ENCODE data around the gene PHC2.
A peak's percentile ranks its signal among the peaks of the same experiment; 100 is the strongest.

PHC2 gene

DNA sequence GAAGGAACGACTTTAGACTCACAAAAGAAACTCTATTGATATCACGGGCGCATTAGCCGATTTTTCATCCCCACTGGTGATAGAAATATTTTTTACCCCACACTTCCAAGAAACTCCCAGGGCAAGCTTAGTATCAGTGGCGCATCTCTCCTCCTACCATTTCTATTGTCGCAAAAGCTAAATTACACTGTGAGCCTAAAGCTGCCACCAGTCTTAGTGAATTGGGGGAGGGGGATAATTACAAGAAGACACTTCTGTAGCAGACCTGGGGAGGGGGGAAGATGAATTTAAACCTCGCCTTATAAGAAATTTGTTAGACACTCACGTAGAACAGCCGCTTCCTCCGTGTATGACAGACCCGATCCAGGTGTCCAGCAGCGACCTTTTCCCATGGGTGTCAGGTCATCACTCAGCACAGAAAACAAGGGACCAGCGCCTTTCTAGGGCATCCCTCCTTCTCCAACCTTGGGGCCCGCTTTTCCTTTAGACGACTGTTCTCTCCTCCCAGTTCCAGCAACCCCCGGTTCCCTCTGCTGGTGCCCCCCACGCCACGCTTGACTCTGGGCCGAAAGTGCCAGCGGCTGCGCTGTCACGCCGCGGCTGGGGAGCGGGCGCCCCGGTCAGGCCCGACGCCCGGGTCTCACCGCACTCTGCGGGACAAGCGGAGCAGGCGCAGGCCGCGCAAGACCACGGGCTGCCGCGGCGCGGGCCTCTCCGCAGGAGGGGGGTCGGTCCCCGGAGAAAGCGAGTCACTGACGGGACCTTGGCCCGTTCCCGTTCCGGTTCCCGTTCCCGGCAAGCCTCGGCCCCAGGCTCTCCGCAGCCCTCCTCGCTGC lies 821 bp downstream of the PHC2 start:
- in situ Hi-C loops (cut with MboI; ENCODE audit: low pct_unique_long_range_greater_than_20kb, low sequenced_read_pairs), result no loop called here
- peak; percentile 21 for DNase-seq

DNA sequence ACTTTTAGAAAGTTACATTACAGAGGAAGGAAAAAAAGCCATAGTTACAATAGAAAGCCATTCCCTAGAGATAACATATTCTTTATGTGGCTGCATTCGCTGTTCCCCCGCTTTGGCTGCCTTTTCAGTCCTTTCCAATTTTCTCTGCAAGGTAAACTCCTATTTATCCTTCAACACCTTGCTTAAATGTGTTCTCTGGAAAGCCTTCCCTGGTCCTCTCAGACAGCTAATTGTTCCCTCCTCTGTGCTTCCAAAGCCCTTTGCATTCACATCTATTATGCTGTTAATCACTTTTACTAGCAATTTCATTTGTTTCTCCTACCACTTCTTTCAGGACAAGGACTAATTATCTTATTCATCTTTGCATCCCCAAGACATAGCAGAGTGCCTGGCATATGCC lies 1.6 kb downstream of the PHC2 start:
- in situ Hi-C loops (cut with MboI; ENCODE audit: low pct_unique_long_range_greater_than_20kb, low sequenced_read_pairs), result no loop called here
- no peak for DNase-seq

DNA sequence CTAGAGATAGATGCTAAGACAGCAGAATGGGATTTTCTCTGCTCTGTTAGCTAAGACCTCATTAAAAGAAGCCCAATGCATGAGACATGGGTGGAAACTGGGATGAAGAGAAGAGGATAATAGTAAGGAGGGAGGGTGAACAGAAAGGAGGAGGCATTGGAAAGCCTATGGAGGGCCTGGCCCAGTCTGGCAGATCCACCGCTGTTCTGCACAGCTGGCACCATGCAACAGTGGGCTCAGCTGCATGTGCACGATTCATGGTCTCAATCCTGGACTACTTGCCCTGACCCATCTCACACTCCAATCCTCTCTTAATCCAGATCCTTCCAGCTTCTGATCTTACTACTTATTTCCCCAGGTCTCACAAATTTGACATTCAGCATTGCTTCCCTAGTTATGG lies 2.2 kb downstream of the PHC2 start:
- no peak for DNase-seq
- in situ Hi-C loops (cut with MboI; ENCODE audit: low pct_unique_long_range_greater_than_20kb, low sequenced_read_pairs), result no loop called here

DNA sequence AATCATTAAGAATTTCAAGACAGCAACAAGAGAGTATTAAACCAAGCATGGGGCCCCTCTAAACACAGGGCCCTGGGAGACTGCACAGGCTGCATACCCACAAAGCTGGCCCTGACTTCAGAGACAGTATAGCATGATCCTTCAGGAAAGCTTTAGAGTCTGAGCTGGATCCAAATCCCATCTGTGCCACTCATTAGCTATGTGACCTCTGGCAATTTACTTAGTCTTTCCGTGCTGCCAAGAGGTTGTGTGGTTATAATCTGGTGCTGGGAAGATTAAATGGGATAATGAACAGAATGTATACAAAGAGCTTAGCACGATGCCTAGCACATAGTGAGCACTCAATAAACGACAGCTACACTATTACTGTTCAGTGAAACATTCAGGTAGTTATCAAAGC lies 4.0 kb downstream of the PHC2 start:
- no peak for DNase-seq
- in situ Hi-C loops (cut with MboI; ENCODE audit: low pct_unique_long_range_greater_than_20kb, low sequenced_read_pairs), result no loop called here

DNA sequence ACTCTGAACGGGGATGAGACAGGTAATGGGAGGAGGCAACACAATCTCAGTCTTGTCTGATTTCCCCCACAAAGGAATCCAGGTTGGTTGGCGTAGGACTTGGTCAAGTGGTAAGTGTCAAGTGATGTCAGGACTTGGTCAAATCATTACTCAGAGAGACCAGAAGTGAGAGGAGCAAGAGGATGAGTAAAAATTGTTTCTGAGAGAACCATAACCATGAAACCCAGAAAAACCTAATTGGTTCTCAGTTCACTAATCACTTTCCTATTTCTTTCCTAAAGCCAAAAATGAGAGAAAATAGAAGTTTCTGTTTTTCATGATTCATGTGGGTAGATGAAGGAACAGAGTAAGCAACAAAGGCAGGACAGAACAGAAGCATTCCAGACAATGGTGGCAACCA lies 5.0 kb downstream of the PHC2 start:
- DNase-seq, result no peak
- in situ Hi-C loops (cut with MboI; ENCODE audit: low pct_unique_long_range_greater_than_20kb, low sequenced_read_pairs), result no loop called here

DNA sequence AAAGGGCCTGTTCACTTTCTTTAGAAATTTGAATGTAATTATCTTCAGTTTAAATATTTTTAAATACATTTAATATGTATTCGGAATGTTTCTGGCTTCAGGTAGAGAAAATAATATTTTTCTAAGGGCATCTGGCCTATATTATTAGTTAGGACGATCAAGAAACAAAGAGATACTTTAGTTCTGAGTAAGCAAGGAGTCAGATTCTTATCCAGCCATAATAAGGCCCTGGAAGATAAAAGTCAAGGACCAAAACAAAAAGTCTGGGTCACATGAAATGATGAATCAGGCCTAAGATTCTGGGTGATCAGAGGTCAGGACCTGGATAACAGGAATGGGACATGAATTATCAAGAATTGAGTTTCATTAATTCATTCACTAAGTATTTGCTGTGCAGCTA lies 6.3 kb downstream of the PHC2 start:
- no peak for DNase-seq
- in situ Hi-C loops (cut with MboI; ENCODE audit: low pct_unique_long_range_greater_than_20kb, low sequenced_read_pairs), result no loop called here

DNA sequence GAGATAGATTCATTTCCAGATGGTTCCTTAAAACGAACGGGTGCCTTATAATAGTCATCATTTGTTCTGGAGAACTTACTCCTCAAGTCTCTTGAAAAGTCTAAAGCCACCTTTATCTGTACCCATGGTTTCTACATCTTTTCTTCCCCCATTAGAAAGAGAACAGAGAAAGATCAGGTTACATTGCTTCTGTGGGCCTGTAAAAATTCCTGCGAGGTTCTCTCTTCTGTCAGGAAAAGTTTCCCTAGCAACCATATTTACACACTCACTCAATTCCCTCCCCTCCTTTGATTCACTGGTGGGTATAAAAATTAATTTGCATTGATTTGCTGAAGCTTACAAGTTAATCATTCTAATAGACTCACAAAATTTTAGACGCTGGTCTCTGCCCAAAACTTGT lies 6.7 kb downstream of the PHC2 start:
- DNase-seq, result no peak
- in situ Hi-C loops (cut with MboI; ENCODE audit: low pct_unique_long_range_greater_than_20kb, low sequenced_read_pairs), result no loop called here

DNA sequence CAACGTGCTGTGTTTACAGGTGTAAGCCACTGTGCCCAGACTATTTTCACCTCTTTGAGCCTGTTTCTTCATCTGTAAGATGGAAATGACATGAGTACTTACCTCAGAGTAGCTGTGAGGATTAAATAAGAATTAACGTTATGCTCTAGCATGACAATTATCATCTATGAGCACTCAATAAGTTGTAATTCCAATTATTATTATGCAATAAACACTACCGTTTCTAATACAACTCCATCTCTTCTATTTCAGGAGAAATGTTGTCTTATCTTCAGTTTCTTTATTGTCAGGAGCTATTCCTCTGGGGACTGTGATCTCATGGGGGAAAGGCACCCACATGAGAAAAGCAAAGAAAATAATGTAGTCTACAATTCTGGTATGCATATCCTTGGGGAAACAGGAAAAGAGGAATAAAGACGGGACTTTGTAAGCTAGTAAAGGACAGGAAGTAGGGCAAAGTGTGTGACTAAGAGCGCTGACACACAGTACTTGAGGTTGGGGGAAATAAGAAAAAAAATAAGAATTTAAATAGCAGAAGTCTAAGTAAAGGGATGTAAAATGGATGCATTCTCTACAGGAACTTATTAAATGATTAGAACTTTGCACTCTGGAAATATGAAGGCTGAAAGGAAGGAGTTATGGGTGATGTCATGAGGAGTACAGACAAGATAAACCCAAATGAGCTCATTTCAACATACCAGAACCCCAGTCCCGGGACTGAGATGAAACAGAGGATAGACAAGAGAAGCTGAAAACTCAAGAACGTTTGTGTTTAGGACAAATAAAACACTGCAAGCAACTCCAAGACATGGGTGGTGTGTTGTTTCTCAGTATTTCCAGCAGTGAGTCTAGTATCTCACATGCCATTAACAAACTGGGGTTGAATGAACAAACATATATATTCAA lies 9.8 kb downstream of the PHC2 start:
- peak; percentile 43 for DNase-seq
- in situ Hi-C loops (cut with MboI; ENCODE audit: low pct_unique_long_range_greater_than_20kb, low sequenced_read_pairs), result no loop called here

DNA sequence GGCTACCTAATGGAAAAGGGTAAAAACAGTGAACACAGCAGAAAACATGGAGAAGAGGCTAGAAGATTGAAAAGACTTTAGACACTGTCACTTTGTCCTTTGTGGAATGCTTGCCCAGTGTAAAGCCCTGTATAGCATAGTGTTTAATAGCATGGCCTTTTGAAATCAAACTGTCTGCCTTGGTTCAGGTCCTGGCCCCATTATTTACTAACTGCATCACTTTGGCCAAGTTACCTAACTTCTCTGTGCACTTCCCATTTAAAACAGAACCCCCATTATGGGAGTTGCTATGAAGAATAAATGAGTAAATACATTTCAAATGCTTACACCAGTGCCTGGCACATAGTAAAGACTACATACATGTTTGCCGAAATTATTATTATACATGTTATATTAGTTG lies 12.1 kb downstream of the PHC2 start:
- DNase-seq, result no peak
- in situ Hi-C loops (cut with MboI; ENCODE audit: low pct_unique_long_range_greater_than_20kb, low sequenced_read_pairs), result no loop called here

DNA sequence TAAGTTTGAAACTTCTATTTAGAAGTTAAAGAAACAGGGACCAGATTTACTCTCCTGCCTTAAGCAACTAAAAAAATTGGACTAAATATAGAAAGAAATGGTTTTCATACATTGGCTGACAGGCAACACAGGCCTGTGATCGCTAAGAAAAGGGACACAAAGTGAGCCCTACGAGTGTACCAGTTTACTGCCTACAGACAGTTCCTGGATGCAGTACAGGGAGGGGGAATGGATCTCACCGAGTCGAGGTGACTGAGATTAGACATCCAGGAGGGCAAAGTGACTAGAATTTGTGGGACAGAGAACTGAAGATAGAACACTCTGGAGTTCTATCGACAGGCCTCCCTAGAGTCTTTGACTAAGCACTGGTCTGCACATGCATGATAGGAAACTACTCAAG lies 16.0 kb downstream of the PHC2 start:
- in situ Hi-C loops (cut with MboI; ENCODE audit: low pct_unique_long_range_greater_than_20kb, low sequenced_read_pairs), result no loop called here
- DNase-seq, result no peak

DNA sequence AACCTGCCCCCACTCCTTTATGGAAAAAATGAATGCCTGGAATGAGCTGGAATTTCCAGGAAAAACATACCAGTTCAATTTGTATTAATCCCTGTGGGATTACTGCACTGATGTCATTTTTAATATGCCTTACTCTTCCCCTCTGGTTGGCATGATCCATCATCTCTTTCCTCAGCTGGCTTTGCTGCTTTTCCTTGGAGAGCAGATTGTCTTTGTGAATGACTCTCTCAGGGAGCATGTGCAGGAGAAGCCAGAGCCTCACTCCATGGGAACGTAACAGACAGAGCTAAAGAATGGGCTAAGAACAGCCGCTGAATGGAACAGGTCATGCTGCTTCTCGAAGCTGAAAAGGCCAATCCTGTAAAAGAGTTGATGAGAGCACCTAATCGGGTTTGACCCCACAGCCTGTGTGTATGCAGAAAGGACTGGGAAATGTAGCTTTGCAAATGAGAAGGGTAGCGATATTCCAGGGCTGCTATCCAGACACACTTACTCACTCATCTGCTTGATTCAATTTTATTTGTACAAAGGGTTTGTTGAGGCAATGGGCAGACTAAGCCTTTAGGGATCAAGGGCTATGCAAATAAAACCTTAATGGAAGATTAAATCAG lies 20.7 kb downstream of the PHC2 start:
- no peak for DNase-seq
- in situ Hi-C loops (cut with MboI; ENCODE audit: low pct_unique_long_range_greater_than_20kb, low sequenced_read_pairs), result no loop called here

DNA sequence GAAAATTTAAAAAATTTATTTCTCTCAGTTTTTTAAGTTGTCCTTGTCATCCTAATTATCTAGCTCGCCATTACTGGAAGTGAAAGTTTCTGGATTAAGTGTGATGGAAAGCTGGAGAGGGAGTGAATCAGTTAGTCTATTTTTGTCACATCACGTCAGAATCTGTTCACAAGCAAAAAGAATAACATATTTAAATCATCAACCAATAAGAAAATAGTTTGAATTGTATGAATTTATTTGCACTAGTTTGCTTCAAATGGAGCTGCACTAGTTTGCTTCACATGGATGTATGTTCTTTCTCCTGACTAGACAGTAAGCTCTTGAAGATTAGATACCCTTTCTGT lies 22.8 kb downstream of the PHC2 start:
- in situ Hi-C loops (cut with MboI; ENCODE audit: low pct_unique_long_range_greater_than_20kb, low sequenced_read_pairs), result no loop called here
- no peak for DNase-seq

DNA sequence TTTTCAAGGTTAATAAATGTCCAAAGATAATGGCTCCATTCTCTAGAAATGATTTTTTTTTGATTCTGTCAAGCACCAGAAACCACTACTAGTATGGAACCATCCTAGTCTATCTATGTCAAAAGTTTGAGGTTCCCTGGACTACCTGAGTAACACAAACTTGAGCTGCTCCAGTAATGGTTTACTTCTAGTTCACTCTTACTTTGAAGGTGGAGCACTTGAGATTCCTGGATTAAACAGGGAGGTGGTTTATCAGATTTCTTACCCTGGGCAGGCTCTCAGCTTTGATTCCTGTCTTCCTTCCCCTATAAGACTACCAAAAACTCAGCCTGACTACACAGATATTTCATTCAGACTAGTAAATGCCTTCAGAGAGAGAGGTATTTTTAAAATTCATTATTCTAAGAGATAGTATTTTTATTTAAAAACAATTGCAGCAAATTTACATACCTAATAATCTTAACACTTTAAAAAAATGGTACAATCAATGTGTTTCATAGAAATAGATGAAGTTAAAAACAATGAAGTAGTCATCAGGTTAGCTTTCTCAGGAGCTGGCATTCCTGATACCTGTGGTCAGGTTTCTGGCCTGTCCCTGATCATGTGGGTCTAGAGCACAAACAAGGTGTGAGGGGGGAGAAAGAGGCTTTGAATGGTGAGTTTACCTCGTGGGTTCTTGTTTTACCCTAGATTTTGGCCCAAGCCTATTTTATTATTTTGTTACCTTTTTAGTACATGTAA lies 23.4 kb downstream of the PHC2 start:
- in situ Hi-C loops (cut with MboI; ENCODE audit: low pct_unique_long_range_greater_than_20kb, low sequenced_read_pairs), result no loop called here
- DNase-seq, result no peak

DNA sequence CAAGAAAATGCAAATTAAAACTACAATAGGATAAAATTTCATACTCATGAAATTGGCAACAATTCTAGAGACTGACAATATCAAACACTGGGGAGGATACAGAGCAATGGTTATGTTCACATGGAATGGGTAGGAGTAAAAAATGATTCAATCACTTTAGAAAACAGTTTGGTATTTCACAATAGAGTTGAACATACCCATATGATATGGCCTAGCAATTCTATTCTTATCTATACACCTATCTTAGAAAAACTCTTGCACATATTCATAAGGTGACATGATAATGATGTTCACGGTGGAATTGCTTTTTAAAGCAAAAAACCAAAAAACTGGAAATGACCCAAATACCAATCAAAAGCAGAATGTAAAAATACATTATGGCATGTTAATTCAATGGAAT lies 28.7 kb downstream of the PHC2 start:
- in situ Hi-C loops (cut with MboI; ENCODE audit: low pct_unique_long_range_greater_than_20kb, low sequenced_read_pairs), result no loop called here
- DNase-seq, result no peak

DNA sequence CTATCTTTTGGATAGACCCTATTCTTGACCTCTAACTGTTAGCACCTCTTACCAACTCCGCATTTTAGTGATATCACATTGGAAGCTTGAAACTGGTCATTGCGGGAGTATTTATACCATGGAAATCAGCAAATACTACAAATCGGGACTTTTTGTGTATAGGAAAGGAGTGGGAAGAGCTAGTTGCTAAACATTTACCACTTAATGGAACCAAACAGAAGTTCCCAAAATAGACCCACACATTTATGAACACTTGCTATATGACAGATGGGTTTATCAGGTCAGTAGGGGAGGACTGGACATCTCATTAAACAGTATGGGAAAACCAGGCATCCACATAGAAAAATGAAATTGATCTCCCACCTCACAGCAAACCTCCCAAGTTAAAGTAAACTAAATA lies 29.4 kb downstream of the PHC2 start:
- in situ Hi-C loops (cut with MboI; ENCODE audit: low pct_unique_long_range_greater_than_20kb, low sequenced_read_pairs), result no loop called here

DNA sequence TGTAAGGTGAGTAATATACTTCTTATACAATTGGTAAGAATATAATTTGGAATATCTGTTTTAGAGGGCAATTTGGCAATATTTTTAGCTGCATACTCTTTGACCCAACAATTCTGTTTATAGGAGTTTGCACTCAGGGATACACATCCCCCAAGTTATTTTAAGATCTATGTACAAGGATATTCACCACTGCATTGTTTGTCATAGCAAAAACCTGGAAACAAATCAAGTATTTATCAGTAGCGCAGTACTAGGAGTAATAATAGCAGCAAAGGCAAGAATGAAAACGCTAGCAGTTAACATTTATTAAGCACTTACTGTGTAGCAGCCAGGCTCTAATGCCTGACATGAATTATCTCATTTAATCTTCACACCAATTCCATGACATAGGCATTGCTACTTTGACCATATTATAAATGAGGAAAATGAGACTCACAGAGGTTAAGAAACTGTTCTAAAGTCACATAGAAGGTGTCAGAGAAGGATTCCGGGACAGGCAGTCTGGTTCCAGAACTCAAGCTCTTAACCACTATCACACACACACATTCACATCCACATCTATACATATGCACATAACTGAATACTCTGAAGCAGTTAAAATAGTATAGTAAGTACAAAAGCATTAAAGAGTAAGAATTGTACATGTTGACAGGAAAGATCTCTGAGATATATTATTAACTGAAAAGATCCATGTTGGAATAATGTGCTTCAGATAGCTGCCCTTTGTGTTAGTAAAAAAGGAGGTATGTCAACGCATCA lies 30.6 kb downstream of the PHC2 start:
- DNase-seq, result no peak
- in situ Hi-C loops (cut with MboI; ENCODE audit: low pct_unique_long_range_greater_than_20kb, low sequenced_read_pairs), result no loop called here

More for the DNA sequence above, 29.4 kb downstream of the PHC2 start:
- no peak for DNase-seq

DNA sequence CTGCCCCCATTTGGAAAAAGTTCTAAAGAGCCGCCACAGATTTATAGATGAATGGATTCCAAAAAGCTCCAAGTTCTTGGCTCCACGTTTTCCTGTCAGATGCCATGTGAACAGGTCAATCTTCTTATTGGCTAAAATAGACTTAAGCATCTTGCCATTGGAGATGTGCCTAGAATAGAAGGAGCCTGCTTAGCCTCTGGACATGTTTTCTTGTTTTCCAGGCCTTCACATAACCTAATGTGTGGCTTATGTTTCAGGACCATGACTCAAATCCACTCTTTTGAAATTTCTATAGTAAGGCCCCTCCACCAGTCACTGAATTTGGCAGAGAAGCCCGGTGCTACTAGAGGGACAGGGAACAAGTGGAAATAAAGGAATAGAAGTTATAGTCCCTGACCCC lies 31.5 kb downstream of the PHC2 start:
- in situ Hi-C loops (cut with MboI; ENCODE audit: low pct_unique_long_range_greater_than_20kb, low sequenced_read_pairs), result no loop called here
- DNase-seq, result no peak

DNA sequence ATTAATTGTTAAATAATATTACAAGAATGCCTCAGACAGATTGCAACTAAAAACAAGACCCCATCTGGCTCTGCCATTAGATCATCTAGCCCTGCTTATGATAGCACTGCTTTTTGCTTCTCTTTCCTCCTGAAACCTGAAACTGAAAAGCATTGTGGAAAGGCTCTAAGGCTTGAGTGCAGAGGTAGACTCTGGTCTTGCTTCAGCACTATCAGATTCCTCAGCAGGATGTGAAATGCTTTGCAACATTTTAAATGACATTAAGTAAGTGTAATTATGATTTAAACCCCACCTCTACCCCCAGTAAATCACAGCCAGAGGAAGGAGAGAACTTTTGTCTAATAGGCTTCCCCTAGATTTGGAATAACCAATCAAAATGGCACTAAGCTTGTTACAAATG lies 32.9 kb downstream of the PHC2 start:
- DNase-seq, result no peak

DNA sequence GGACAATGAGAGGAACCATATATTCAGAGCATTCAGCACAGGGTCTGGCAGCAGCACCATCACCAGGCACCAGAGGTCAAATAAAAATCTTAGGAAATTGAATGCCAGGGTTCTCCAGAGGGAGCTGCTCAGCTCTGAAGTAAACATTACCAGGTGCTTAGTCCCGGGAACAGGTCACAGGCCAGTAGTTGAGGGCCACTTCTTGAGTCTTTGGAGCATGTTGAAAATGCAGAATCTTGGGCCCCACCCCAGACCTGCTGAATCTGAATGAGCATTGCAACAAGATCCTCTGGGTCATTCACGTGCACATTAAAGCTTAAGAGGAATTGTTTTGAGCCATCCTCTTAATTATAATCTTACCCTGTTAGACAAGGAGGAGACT lies 33.8 kb downstream of the PHC2 start:
- in situ Hi-C loops (cut with MboI; ENCODE audit: low pct_unique_long_range_greater_than_20kb, low sequenced_read_pairs), result no loop called here
- DNase-seq, result no peak

More for the DNA sequence above, 32.9 kb downstream of the PHC2 start:
- in situ Hi-C loops (cut with MboI; ENCODE audit: low pct_unique_long_range_greater_than_20kb, low sequenced_read_pairs), result no loop called here

Data from KBM-7 (cell line).